Measurements from ENCODE around the gene FCSK.

DNA sequence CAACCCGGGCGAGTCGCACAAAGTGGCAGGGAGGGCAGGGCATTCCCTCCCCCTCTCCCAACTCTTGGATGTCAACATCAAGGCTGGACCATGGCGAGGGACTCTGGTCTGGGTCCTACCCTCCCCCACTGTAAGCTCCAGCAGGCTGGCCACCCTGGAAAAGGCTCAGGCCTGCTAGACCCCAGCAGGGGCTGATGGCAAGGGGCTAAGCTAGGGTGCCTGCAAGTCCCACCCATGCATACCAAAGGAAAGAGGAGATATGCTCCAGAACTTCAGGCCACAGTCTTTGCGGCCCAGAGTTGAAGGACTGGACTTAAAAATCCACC lies 35.4 kb upstream of the FCSK start:
- TF ChIP-seq, protein P1, sequence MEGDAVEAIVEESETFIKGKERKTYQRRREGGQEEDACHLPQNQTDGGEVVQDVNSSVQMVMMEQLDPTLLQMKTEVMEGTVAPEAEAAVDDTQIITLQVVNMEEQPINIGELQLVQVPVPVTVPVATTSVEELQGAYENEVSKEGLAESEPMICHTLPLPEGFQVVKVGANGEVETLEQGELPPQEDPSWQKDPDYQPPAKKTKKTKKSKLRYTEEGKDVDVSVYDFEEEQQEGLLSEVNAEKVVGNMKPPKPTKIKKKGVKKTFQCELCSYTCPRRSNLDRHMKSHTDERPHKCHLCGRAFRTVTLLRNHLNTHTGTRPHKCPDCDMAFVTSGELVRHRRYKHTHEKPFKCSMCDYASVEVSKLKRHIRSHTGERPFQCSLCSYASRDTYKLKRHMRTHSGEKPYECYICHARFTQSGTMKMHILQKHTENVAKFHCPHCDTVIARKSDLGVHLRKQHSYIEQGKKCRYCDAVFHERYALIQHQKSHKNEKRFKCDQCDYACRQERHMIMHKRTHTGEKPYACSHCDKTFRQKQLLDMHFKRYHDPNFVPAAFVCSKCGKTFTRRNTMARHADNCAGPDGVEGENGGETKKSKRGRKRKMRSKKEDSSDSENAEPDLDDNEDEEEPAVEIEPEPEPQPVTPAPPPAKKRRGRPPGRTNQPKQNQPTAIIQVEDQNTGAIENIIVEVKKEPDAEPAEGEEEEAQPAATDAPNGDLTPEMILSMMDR (IDR thresholded peaks at IDR 0.05; ENCODE audit: low read depth, low read length, poor library complexity, severe bottlenecking) = no peak
- TF ChIP-seq EZH2phosphoT487 (IDR thresholded peaks at IDR 0.05; ENCODE audit: borderline replicate concordance, low read length) = no peak
